Endothelial cell of umbilical vein (primary cell): ENCODE measurements around the gene NR1I3.

Source experiments
- CTCF ChIP-seq, 2 donors: IDR thresholded peaks; 1 replicate in 1 of 2; 2 replicates in 1 of 2; pipeline ENCODE4 v1.5.1; 2011; ENCODE audit warnings: low read length in 2 of 2, mild to moderate bottlenecking in 2 of 2, moderate library complexity in 2 of 2, control low read depth in 1 of 2, inconsistent platforms in 1 of 2, low read depth in 1 of 2; ENCODE audit not compliant: insufficient read depth in 1 of 2; ENCODE audit errors: extremely low read depth in 1 of 2
- EZH2 ChIP-seq: IDR thresholded peaks from 2 replicates; pipeline ENCODE4 v1.6.1; 2012; ENCODE audit warnings: borderline replicate concordance, low read depth, mild to moderate bottlenecking, moderate library complexity, low read length, inconsistent platforms; ENCODE audit not compliant: severe bottlenecking
- MYC ChIP-seq: IDR thresholded peaks from one replicate; pipeline ENCODE4 v1.6.1; 2011; ENCODE audit warnings: mild to moderate bottlenecking, low read depth, low read length
- POLR2A ChIP-seq: IDR thresholded peaks from 2 replicates; pipeline ENCODE4 v1.6.1; 2012; ENCODE audit warnings: low read depth, mild to moderate bottlenecking, control low read depth, low read length

GRCh38 chr1:161189036-161189435, 49.0 kb downstream of the NR1I3 start:
- TF ChIP-seq CTCF (IDR thresholded peaks at IDR 0.05; ENCODE audit: extremely low read depth in 1 of 2, insufficient read depth in 1 of 2, low read depth in 1 of 2, low read length in 2 of 2) (no peak), POLR2A (no peak), MYC (no peak), EZH2 (no peak)
